HG03575 (cell line): ENCODE data around the gene H6PD.

Source experiments
- ATAC-seq: cut with Tn5 transposase; IDR thresholded peaks from one replicate; pipeline ENCODE4 v1.9.1; 2021; ENCODE audit not compliant: unreplicated experiment, insufficient number of reproducible peaks, low FRiP score; ENCODE audit errors: extremely low read depth

Gene H6PD

GRCh38 chr1:9307303-9307702 is 72.7 kb downstream of the H6PD start:
- ATAC-seq = no peak

GRCh38 chr1:9308236-9308785 is 73.7 kb downstream of the H6PD start:
- ATAC-seq = no peak

GRCh38 chr1:9309080-9309479 is 74.5 kb downstream of the H6PD start:
- no peak for ATAC-seq

- ATAC-seq = no peak
Observed at GRCh38 chr1:9309991-9310390, 75.4 kb downstream of the H6PD start.

GRCh38 chr1:9311029-9311428 is 76.5 kb downstream of the H6PD start:
- no peak for ATAC-seq

- ATAC-seq = no peak
Observed at GRCh38 chr1:9311479-9311878, 76.9 kb downstream of the H6PD start.

- no peak for ATAC-seq
Observed at GRCh38 chr1:9312168-9312720, 77.7 kb downstream of the H6PD start.

GRCh38 chr1:9313576-9313975 is 79.0 kb downstream of the H6PD start:
- ATAC-seq = no peak

- no peak for ATAC-seq
Observed at GRCh38 chr1:9314111-9314510, 79.5 kb downstream of the H6PD start.

- ATAC-seq = no peak
Observed at GRCh38 chr1:9314711-9315379, 80.3 kb downstream of the H6PD start.

- ATAC-seq = no peak
Observed at GRCh38 chr1:9315411-9316079, 81.0 kb downstream of the H6PD start.

GRCh38 chr1:9316080-9316444 is 81.5 kb downstream of the H6PD start:
- no peak for ATAC-seq

- ATAC-seq = no peak
Observed at GRCh38 chr1:9316512-9316911, 81.9 kb downstream of the H6PD start.

GRCh38 chr1:9317072-9317471 is 82.5 kb downstream of the H6PD start:
- ATAC-seq = no peak

GRCh38 chr1:9317591-9318417 is 83.2 kb downstream of the H6PD start:
- no peak for ATAC-seq

GRCh38 chr1:9319208-9319788 is 84.7 kb downstream of the H6PD start:
- ATAC-seq = no peak

GRCh38 chr1:9319789-9320519 is 85.4 kb downstream of the H6PD start:
- ATAC-seq = no peak
